HepG2 (cell line): ENCODE results near the gene DDO. TPM values are rescaled to one million over a fixed set of nuclear protein-coding genes. Genes with fewer than 3 reads are reported as not detected.

ENCODE experiments used
- CCDC6 ChIP-seq: sonication (generic); formaldehyde crosslinking; IDR thresholded peaks from 2 replicates; pipeline ENCODE4 v1.8.1; 2022; ENCODE audit warnings: mild to moderate bottlenecking, missing genetic modification reagents, moderate library complexity
- CHCHD3 ChIP-seq: sonication (generic); formaldehyde crosslinking; IDR thresholded peaks from 2 replicates; pipeline ENCODE4 v1.8.0; 2022; ENCODE audit warnings: mild to moderate bottlenecking, missing genetic modification reagents, moderate library complexity
- EHMT2 ChIP-seq: fragments of 200-600 bp; sonication (generic); IDR thresholded peaks from 2 replicates; pipeline ENCODE4 v1.7.0; 2017; ENCODE audit warnings: antibody characterized with exemption, low read depth, low read length, borderline replicate concordance
- FLYWCH1 ChIP-seq: sonication (generic); formaldehyde crosslinking; IDR thresholded peaks from 2 replicates; pipeline ENCODE4 v1.8.1; 2023; ENCODE audit warnings: mild to moderate bottlenecking, missing genetic modification reagents
- GPN1 ChIP-seq: sonication (generic); formaldehyde crosslinking; IDR thresholded peaks from 2 replicates; pipeline ENCODE4 v1.5.1; 2020; ENCODE audit warnings: missing genetic modification reagents, borderline replicate concordance
- HDAC1 ChIP-seq: sonication (generic); formaldehyde crosslinking; IDR thresholded peaks from 2 replicates; pipeline ENCODE4 v1.5.1; 2020; ENCODE audit warnings: mild to moderate bottlenecking, missing genetic modification reagents
- IRX3 ChIP-seq: sonication (generic); formaldehyde crosslinking; IDR thresholded peaks from 2 replicates; pipeline ENCODE4 v1.8.1; 2023; ENCODE audit warnings: mild to moderate bottlenecking, low read depth, missing genetic modification reagents, borderline replicate concordance
- KAT2B ChIP-seq: fragments of 150-350 bp; IDR thresholded peaks from 2 replicates; pipeline ENCODE4 v1.6.1; 2014; ENCODE audit warnings: low read depth, low read length, borderline replicate concordance
- MBNL3 ChIP-seq: fragments of 250-450 bp; sonication (Bioruptor Pico); conservative IDR thresholded peaks from 2 replicates; pipeline ENCODE4 v1.8.0; 2022; ENCODE audit warnings: mild to moderate bottlenecking, inconsistent platforms
- MED13 ChIP-seq: sonication (generic); formaldehyde crosslinking; IDR thresholded peaks from 2 replicates; pipeline ENCODE4 v1.5.0; 2020; ENCODE audit warnings: missing genetic modification reagents
- MEIS1 ChIP-seq: sonication (generic); formaldehyde crosslinking; IDR thresholded peaks from 2 replicates; pipeline ENCODE4 v1.9.0; 2021; ENCODE audit warnings: mild to moderate bottlenecking, missing genetic modification reagents, moderate library complexity, borderline replicate concordance
- PAWR ChIP-seq: sonication (generic); formaldehyde crosslinking; IDR thresholded peaks from 2 replicates; pipeline ENCODE4 v1.4.0; 2020; ENCODE audit warnings: missing genetic modification reagents, mild to moderate bottlenecking, borderline replicate concordance
- POGZ ChIP-seq: sonication (generic); formaldehyde crosslinking; IDR thresholded peaks from 2 replicates; pipeline ENCODE4 v1.4.0; 2020; ENCODE audit warnings: mild to moderate bottlenecking, missing genetic modification reagents
- RAD51 ChIP-seq: fragments of 450-650 bp; IDR thresholded peaks from 2 replicates; pipeline ENCODE4 v1.6.1; 2016; ENCODE audit warnings: borderline replicate concordance
- RFXAP ChIP-seq: sonication (generic); formaldehyde crosslinking; IDR thresholded peaks from 2 replicates; pipeline ENCODE4 v1.4.0; 2020; ENCODE audit warnings: missing genetic modification reagents, borderline replicate concordance
- SIN3A ChIP-seq: IDR thresholded peaks from 2 replicates; pipeline ENCODE4 v1.6.1; 2011; ENCODE audit warnings: low read depth, mild to moderate bottlenecking, control low read depth, low read length, borderline replicate concordance
- SRSF4 ChIP-seq: fragments of 200-400 bp; formaldehyde crosslinking; IDR thresholded peaks from one replicate; pipeline ENCODE4 v1.6.1; 2018; ENCODE audit warnings: mild to moderate bottlenecking, low read depth, low read length, moderate library complexity; ENCODE audit not compliant: poor library complexity, severe bottlenecking
- XRCC5 ChIP-seq: fragments of 200-400 bp; formaldehyde crosslinking; optimal IDR thresholded peaks from 2 replicates; pipeline ENCODE3; 2017; ENCODE audit warnings: mild to moderate bottlenecking, low read length
- ZNF558 ChIP-seq: sonication (generic); formaldehyde crosslinking; IDR thresholded peaks from 2 replicates; pipeline ENCODE4 v1.9.0; 2022; ENCODE audit warnings: mild to moderate bottlenecking, missing genetic modification reagents, borderline replicate concordance
- polyA plus RNA-seq, 8 experiments: library from polyadenylated mRNA; depleted of rRNA in 3 of 8; stranded (reverse) in 7 of 8; unstranded in 1 of 8; fragments of >200 nt; fragmentation: Illumina TruSeq in 4 of 8; extraction: Trizol in 4 of 8; gene quantifications; 2 replicates each; pipeline versions ENCODE4 v1.2.1 to v1.2.3, GENCODE V29; 2011 to 2016; ENCODE audit warnings: low read depth in 4 of 8, missing spikeins in 1 of 8, mixed read lengths in 1 of 8; ENCODE audit not compliant: insufficient read depth in 1 of 8
- total RNA-seq, 5 experiments: library from RNA; depleted of rRNA; stranded (reverse); fragments of >200 nt; fragmentation: Illumina TruSeq; extraction: Trizol; gene quantifications; 2 replicates each; pipeline ENCODE4 v1.2.3, GENCODE V29; 2016; ENCODE audit warnings: low read depth in 1 of 5
- TF ChIP-seq, protein P1 (sequence below): sonication (generic); formaldehyde crosslinking; conservative IDR thresholded peaks from 2 replicates; pipeline ENCODE4 v1.5.0; 2020; ENCODE audit warnings: missing genetic modification reagents
- TF ChIP-seq, protein P2 (sequence below): sonication (generic); formaldehyde crosslinking; conservative IDR thresholded peaks from 2 replicates; pipeline ENCODE4 v1.4.0; 2020; ENCODE audit warnings: mild to moderate bottlenecking, missing genetic modification reagents, moderate library complexity
- TF ChIP-seq, protein P3 (sequence below): sonication (generic); formaldehyde crosslinking; IDR thresholded peaks from 2 replicates; pipeline ENCODE4 v1.4.0; 2020; ENCODE audit warnings: missing genetic modification reagents; ENCODE audit errors: not compliant biosample characterization
- TF ChIP-seq, protein P4 (sequence below): sonication (generic); formaldehyde crosslinking; IDR thresholded peaks from 2 replicates; pipeline ENCODE4 v1.5.0; 2020; ENCODE audit warnings: missing genetic modification reagents

Gene DDO
- total and polyA plus RNA-seq, 2 of the 13 experiments (the other 11 are each of a cell fraction or from before 2014, with no cell fraction given), result 6.1 to 10.3 TPM

DNA sequence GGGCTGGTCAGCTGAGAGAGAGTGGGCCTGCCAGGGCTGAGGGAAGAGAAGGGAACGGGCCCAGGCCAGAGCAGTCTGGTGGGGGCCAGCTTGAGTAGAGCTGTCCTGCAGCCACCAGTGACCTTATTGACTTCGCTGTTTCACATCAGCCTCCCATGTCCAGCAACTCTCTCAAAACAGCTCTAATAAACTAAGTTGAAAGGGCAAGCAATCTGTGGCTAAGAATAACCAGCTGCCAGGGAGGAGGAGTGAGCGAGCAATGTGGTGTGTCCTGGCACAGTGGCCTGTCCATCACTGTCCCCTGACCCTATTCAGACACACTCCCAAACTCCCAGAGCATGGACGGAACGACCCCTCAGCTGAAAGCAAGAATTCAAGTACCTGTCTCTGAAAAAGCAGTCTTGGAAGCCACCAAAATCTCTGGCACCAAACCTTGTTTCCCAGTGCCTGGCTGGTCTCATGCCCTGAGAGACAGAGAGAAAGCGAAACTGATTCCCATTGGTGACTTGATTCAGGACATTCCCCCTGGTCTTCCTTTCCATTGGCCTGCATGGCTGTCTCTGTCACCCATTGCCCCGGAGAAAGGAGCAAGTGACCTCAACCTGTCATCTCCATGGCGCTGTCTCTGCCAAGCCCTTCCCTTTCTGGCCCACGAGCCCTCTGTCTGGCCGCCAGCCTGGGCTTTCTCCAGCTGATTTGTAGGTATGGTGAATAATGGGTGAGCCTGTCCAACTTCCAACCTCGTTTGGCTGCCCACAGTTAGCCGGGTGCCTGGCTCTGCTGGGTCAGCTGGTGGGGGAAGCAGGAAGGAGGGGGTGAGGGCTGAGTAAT, at the start of gene DDO (continued):
- TF ChIP-seq MEIS1 (CRISPR knock-in tag) (peak; percentile 58; the same call in 1 of the 2 replicates), SIN3A (peak; percentile 59; the same call in 1 of the 2 replicates), ZNF558 (CRISPR knock-in tag) (no peak), CHCHD3 (CRISPR knock-in tag) (no peak), GPN1 (CRISPR knock-in tag) (no peak), MED13 (no peak), RFXAP (CRISPR knock-in tag) (peak; percentile 16; the same call in 1 of the 2 replicates), FLYWCH1 (CRISPR knock-in tag) (no peak), XRCC5 (peak; percentile 65), POGZ (CRISPR knock-in tag) (peak; percentile 40; the same call in 1 of the 2 replicates), RAD51 (no peak), PAWR (no peak), IRX3 (no peak), KAT2B (no peak), EHMT2 (no peak), MBNL3 (CRISPR knock-in tag) (no peak), HDAC1 (CRISPR knock-in tag) (peak; percentile 61), SRSF4 (no peak), CCDC6 (CRISPR knock-in tag) (no peak)
- TF ChIP-seq, protein P1, sequence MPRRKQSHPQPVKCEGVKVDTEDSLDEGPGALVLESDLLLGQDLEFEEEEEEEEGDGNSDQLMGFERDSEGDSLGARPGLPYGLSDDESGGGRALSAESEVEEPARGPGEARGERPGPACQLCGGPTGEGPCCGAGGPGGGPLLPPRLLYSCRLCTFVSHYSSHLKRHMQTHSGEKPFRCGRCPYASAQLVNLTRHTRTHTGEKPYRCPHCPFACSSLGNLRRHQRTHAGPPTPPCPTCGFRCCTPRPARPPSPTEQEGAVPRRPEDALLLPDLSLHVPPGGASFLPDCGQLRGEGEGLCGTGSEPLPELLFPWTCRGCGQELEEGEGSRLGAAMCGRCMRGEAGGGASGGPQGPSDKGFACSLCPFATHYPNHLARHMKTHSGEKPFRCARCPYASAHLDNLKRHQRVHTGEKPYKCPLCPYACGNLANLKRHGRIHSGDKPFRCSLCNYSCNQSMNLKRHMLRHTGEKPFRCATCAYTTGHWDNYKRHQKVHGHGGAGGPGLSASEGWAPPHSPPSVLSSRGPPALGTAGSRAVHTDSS (CRISPR knock-in tag), result no peak
- TF ChIP-seq, protein P2, sequence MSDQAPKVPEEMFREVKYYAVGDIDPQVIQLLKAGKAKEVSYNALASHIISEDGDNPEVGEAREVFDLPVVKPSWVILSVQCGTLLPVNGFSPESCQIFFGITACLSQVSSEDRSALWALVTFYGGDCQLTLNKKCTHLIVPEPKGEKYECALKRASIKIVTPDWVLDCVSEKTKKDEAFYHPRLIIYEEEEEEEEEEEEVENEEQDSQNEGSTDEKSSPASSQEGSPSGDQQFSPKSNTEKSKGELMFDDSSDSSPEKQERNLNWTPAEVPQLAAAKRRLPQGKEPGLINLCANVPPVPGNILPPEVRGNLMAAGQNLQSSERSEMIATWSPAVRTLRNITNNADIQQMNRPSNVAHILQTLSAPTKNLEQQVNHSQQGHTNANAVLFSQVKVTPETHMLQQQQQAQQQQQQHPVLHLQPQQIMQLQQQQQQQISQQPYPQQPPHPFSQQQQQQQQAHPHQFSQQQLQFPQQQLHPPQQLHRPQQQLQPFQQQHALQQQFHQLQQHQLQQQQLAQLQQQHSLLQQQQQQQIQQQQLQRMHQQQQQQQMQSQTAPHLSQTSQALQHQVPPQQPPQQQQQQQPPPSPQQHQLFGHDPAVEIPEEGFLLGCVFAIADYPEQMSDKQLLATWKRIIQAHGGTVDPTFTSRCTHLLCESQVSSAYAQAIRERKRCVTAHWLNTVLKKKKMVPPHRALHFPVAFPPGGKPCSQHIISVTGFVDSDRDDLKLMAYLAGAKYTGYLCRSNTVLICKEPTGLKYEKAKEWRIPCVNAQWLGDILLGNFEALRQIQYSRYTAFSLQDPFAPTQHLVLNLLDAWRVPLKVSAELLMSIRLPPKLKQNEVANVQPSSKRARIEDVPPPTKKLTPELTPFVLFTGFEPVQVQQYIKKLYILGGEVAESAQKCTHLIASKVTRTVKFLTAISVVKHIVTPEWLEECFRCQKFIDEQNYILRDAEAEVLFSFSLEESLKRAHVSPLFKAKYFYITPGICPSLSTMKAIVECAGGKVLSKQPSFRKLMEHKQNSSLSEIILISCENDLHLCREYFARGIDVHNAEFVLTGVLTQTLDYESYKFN (CRISPR knock-in tag), result peak; percentile 25; the same call in 1 of the 2 replicates
- TF ChIP-seq, protein P3, sequence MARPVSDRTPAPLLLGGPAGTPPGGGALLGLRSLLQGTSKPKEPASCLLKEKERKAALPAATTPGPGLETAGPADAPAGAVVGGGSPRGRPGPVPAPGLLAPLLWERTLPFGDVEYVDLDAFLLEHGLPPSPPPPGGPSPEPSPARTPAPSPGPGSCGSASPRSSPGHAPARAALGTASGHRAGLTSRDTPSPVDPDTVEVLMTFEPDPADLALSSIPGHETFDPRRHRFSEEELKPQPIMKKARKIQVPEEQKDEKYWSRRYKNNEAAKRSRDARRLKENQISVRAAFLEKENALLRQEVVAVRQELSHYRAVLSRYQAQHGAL (CRISPR knock-in tag), result no peak
- TF ChIP-seq, protein P4, sequence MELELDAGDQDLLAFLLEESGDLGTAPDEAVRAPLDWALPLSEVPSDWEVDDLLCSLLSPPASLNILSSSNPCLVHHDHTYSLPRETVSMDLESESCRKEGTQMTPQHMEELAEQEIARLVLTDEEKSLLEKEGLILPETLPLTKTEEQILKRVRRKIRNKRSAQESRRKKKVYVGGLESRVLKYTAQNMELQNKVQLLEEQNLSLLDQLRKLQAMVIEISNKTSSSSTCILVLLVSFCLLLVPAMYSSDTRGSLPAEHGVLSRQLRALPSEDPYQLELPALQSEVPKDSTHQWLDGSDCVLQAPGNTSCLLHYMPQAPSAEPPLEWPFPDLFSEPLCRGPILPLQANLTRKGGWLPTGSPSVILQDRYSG (CRISPR knock-in tag), result no peak; the same call in 1 of the 2 replicates
